HepG2 (cell line): Measurements from ENCODE around the gene SMYD5. TPM values are rescaled to one million over a fixed set of nuclear protein-coding genes. Genes with fewer than 3 reads are reported as not detected.

Experiments used
- BATF2 ChIP-seq: sonication (generic); formaldehyde crosslinking; IDR thresholded peaks from 2 replicates; pipeline ENCODE4 v1.8.0; 2022; ENCODE audit warnings: mild to moderate bottlenecking, missing genetic modification reagents, moderate library complexity
- CEBPG ChIP-seq: IDR thresholded peaks from 2 replicates; pipeline ENCODE4 v1.6.1; 2016
- CREM ChIP-seq, 2 experiments: sonication (generic) in 1 of 2; formaldehyde crosslinking in 1 of 2; IDR thresholded peaks; 2 replicates each; pipeline versions ENCODE4 v1.4.0 to v1.6.1; 2016 to 2020; ENCODE audit warnings: antibody characterized with exemption in 1 of 2, mild to moderate bottlenecking in 1 of 2, missing genetic modification reagents in 1 of 2
- FOXJ3 ChIP-seq: sonication (generic); formaldehyde crosslinking; IDR thresholded peaks from 2 replicates; pipeline ENCODE4 v1.4.0; 2020; ENCODE audit warnings: missing genetic modification reagents, mild to moderate bottlenecking, borderline replicate concordance
- GMEB1 ChIP-seq: sonication (generic); formaldehyde crosslinking; IDR thresholded peaks from 2 replicates; pipeline ENCODE4 v1.5.1; 2020; ENCODE audit warnings: missing genetic modification reagents, mild to moderate bottlenecking, borderline replicate concordance
- HNF4A ChIP-seq: sonication (generic); formaldehyde crosslinking; IDR thresholded peaks from 2 replicates; pipeline ENCODE4 v1.4.0; 2020; ENCODE audit warnings: missing genetic modification reagents
- KDM2A ChIP-seq: sonication (generic); formaldehyde crosslinking; IDR thresholded peaks from 2 replicates; pipeline ENCODE4 v1.4.0; 2020; ENCODE audit warnings: low read depth, missing genetic modification reagents, borderline replicate concordance
- KLF13 ChIP-seq: sonication (generic); formaldehyde crosslinking; IDR thresholded peaks from 2 replicates; pipeline ENCODE4 v1.4.0; 2020; ENCODE audit warnings: mild to moderate bottlenecking, missing genetic modification reagents
- MXD4 ChIP-seq: IDR thresholded peaks from 2 replicates; pipeline ENCODE4 v1.6.1; 2016; ENCODE audit warnings: mild to moderate bottlenecking, missing biosample characterization, missing genetic modification reagents
- PRMT3 ChIP-seq: sonication (generic); formaldehyde crosslinking; IDR thresholded peaks from 2 replicates; pipeline ENCODE4 v1.8.1; 2022; ENCODE audit warnings: low read depth, mild to moderate bottlenecking, moderate library complexity, missing genetic modification reagents, borderline replicate concordance
- RXRB ChIP-seq: IDR thresholded peaks from 2 replicates; pipeline ENCODE4 v1.6.1; 2016; ENCODE audit warnings: borderline replicate concordance, missing genetic modification reagents, missing compliant biosample characterization
- SP2 ChIP-seq: sonication (generic); formaldehyde crosslinking; IDR thresholded peaks from 2 replicates; pipeline ENCODE4 v1.5.1; 2020; ENCODE audit warnings: mild to moderate bottlenecking, missing genetic modification reagents
- ZBTB25 ChIP-seq: IDR thresholded peaks from 2 replicates; pipeline ENCODE4 v1.6.1; 2018; ENCODE audit warnings: missing genetic modification reagents
- ZHX2 ChIP-seq, 2 experiments: sonication (generic) in 1 of 2; formaldehyde crosslinking in 1 of 2; IDR thresholded peaks; 2 replicates each; pipeline versions ENCODE4 v1.6.1 to v1.9.0; 2014 to 2022; ENCODE audit warnings: antibody characterized with exemption in 1 of 2, borderline replicate concordance in 1 of 2, inconsistent platforms in 1 of 2, low read depth in 1 of 2, missing genetic modification reagents in 1 of 2
- ZNF232 ChIP-seq: sonication (generic); formaldehyde crosslinking; IDR thresholded peaks from 2 replicates; pipeline ENCODE4 v1.4.0; 2020; ENCODE audit warnings: missing genetic modification reagents, borderline replicate concordance
- ZNF570 ChIP-seq: sonication (generic); formaldehyde crosslinking; IDR thresholded peaks from 2 replicates; pipeline ENCODE4 v1.4.0; 2020; ENCODE audit warnings: mild to moderate bottlenecking, missing genetic modification reagents, borderline replicate concordance
- ZSCAN31 ChIP-seq: sonication (generic); formaldehyde crosslinking; IDR thresholded peaks from 2 replicates; pipeline ENCODE4 v1.5.0; 2020; ENCODE audit warnings: low read depth, mild to moderate bottlenecking, missing genetic modification reagents
- polyA plus RNA-seq, 8 experiments: library from polyadenylated mRNA; depleted of rRNA in 3 of 8; stranded (reverse) in 7 of 8; unstranded in 1 of 8; fragments of >200 nt; fragmentation: Illumina TruSeq in 4 of 8; extraction: Trizol in 4 of 8; gene quantifications; 2 replicates each; pipeline versions ENCODE4 v1.2.1 to v1.2.3, GENCODE V29; 2011 to 2016; ENCODE audit warnings: low read depth in 4 of 8, missing spikeins in 1 of 8, mixed read lengths in 1 of 8; ENCODE audit not compliant: insufficient read depth in 1 of 8
- total RNA-seq, 5 experiments: library from RNA; depleted of rRNA; stranded (reverse); fragments of >200 nt; fragmentation: Illumina TruSeq; extraction: Trizol; gene quantifications; 2 replicates each; pipeline ENCODE4 v1.2.3, GENCODE V29; 2016; ENCODE audit warnings: low read depth in 1 of 5

The SMYD5 gene
- total and polyA plus RNA-seq, 2 of the 13 experiments (the other 11 are each of a cell fraction or from before 2014, with no cell fraction given): 55.8 to 70.4 TPM

- TF ChIP-seq ZHX2 (IDR thresholded peaks at IDR 0.05; ENCODE audit: low read depth): no peak
- no peak for TF ChIP-seq ZHX2 (CRISPR knock-in tag; IDR thresholded peaks at IDR 0.05; ENCODE audit: borderline replicate concordance)
- TF ChIP-seq KDM2A: peak; percentile 49; the same call in 1 of the 2 replicates
- 0 out of 2 replicates have a peak, but pooled peaks have one; percentile 31 for TF ChIP-seq GMEB1 (CRISPR knock-in tag)
- TF ChIP-seq KLF13 (CRISPR knock-in tag): 0 out of 2 replicates have a peak, but pooled peaks have one; percentile 26
- TF ChIP-seq BATF2: no peak
- peak; percentile 47; the same call in 1 of the 2 replicates for TF ChIP-seq RXRB (CRISPR knock-in tag)
- no peak for TF ChIP-seq HNF4A (CRISPR knock-in tag)
- no peak for TF ChIP-seq ZSCAN31
- no peak for TF ChIP-seq CREM (IDR thresholded peaks at IDR 0.05)
- no peak for TF ChIP-seq CREM (CRISPR knock-in tag; IDR thresholded peaks at IDR 0.05)
- TF ChIP-seq CEBPG (CRISPR knock-in tag): 0 out of 2 replicates have a peak, but pooled peaks have one; percentile 6
- peak; percentile 81; the same call in 1 of the 2 replicates for TF ChIP-seq MXD4 (CRISPR knock-in tag)
- no peak for TF ChIP-seq ZNF232 (CRISPR knock-in tag)
- TF ChIP-seq ZNF570 (CRISPR knock-in tag): no peak
- TF ChIP-seq SP2 (CRISPR knock-in tag): no peak
- TF ChIP-seq FOXJ3 (CRISPR knock-in tag): no peak
- TF ChIP-seq ZBTB25 (CRISPR knock-in tag): no peak
- no peak for TF ChIP-seq PRMT3
Measured at GRCh38 chr2:73260338-73260984, 46.4 kb downstream of the SMYD5 start (continued).
